GM23338 (cell line): ENCODE measurements around the gene LRRC8B. TPM values are rescaled to one million over a fixed set of nuclear protein-coding genes. Genes with fewer than 3 reads are reported as not detected.

ENCODE experiments used
- CREB1 ChIP-seq: fragments of 250-450 bp; sonication (Bioruptor Pico); IDR thresholded peaks from 2 replicates; pipeline ENCODE4 v1.5.0; 2020; ENCODE audit warnings: low read depth, mild to moderate bottlenecking, moderate library complexity
- CTCF ChIP-seq, 2 experiments: fragments of 200-600 bp in 1 of 2; sonication (generic) in 1 of 2; conservative IDR thresholded peaks; 2 replicates each; pipeline versions ENCODE4 v1.5.1 to v1.6.1; 2016 to 2017; ENCODE audit warnings: antibody characterized with exemption in 2 of 2, low read depth in 2 of 2, mild to moderate bottlenecking in 2 of 2, moderate library complexity in 1 of 2
- ETS1 ChIP-seq: IDR thresholded peaks from 2 replicates; pipeline ENCODE4 v1.6.1; 2016; ENCODE audit warnings: antibody characterized with exemption
- EZH2 ChIP-seq: fragments of 200-600 bp; sonication (generic); IDR thresholded peaks from one replicate; pipeline ENCODE4 v1.8.0; 2017; ENCODE audit warnings: antibody characterized with exemption, mild to moderate bottlenecking, low read depth; ENCODE audit not compliant: unreplicated experiment
- EZH2phosphoT487 ChIP-seq: fragments of 200-600 bp; sonication (generic); IDR thresholded peaks from one replicate; pipeline ENCODE4 v1.8.1; 2018; ENCODE audit warnings: antibody characterized with exemption; ENCODE audit not compliant: unreplicated experiment
- JUNB ChIP-seq: IDR thresholded peaks from one replicate; pipeline ENCODE4 v1.6.1; 2016; ENCODE audit warnings: antibody characterized with exemption; ENCODE audit not compliant: unreplicated experiment
- POLR2AphosphoS5 ChIP-seq: IDR thresholded peaks from 2 replicates; pipeline ENCODE4 v1.6.1; 2016; ENCODE audit warnings: antibody characterized with exemption, low read depth
- STAT1 ChIP-seq: IDR thresholded peaks from one replicate; pipeline ENCODE4 v1.6.1; 2016; ENCODE audit warnings: antibody characterized with exemption; ENCODE audit not compliant: unreplicated experiment
- ZNF114 ChIP-seq: fragments of 250-450 bp; sonication (Bioruptor Pico); IDR thresholded peaks from 2 replicates; pipeline ENCODE4 v1.5.0; 2020; ENCODE audit warnings: mild to moderate bottlenecking, moderate library complexity
- ZNF462 ChIP-seq: fragments of 250-450 bp; sonication (Bioruptor Pico); IDR thresholded peaks from 2 replicates; pipeline ENCODE4 v1.5.0; 2020; ENCODE audit warnings: mild to moderate bottlenecking, moderate library complexity
- polyA plus RNA-seq: library from polyadenylated mRNA; unstranded; fragments of >200 nt; fragmentation: Nextera tagmentation; extraction: Ambion mirVana; gene quantifications from 2 replicates; pipeline ENCODE4 v1.2.1, GENCODE V29; 2016
- total RNA-seq: library from RNA; depleted of rRNA; stranded (reverse); fragments of >200 nt; shearing (Covaris generic); gene quantifications from 2 replicates; pipeline ENCODE4 v1.2.3, GENCODE V29; 2014

LRRC8B gene
- total and polyA plus RNA-seq, 2 experiments from 2014 or later: 9.0 to 26.5 TPM

- TF ChIP-seq ZNF462 (CRISPR knock-in tag) (no peak), CTCF (conservative IDR thresholded peaks at IDR 0.05; ENCODE audit: low read depth in 2 of 2) (no peak), EZH2phosphoT487 (no peak), JUNB (no peak), EZH2 (no peak), ETS1 (no peak), POLR2AphosphoS5 (no peak), ZNF114 (no peak), CREB1 (CRISPR knock-in tag) (no peak), STAT1 (no peak)
These were observed 15.9 kb downstream of the LRRC8B start (continued) for GRCh38 chr1:89540406-89540970.
